ENCODE measurements around the gene GRK4. TPM values are rescaled to one million over a fixed set of nuclear protein-coding genes. Genes with fewer than 3 reads are reported as not detected.

Gene GRK4
- total RNA-seq, 6 donors from 2014 or later, result 3.3 to 10.4 (median 4.7) TPM

GRCh38 chr4:3035674-3036073 is 72.3 kb downstream of the GRK4 start:
- no peak for DNase-seq
- TF ChIP-seq POLR2AphosphoS5 (IDR thresholded peaks at IDR 0.05) (no peak), CTCF (IDR thresholded peaks at IDR 0.05) (no peak), EP300 (IDR thresholded peaks at IDR 0.05) (no peak), POLR2A (IDR thresholded peaks at IDR 0.05) (no peak)
- no peak for ATAC-seq (ENCODE audit: low FRiP score in 2 of 2)
- Histone ChIP-seq H3K4me3 (no peak overlapping the region), H3K36me3 (no peaks in the 10 kb centered on the region), H3K27me3 (no peaks in the 10 kb centered on the region), H3K9me3 (no peaks in the 10 kb centered on the region), H3K4me1 (peaks cover 11 to 24% (median 18%) of the 10 kb centered on the region in 4 donors), H3K27ac (no peak overlapping the region)
- 86 to 97% methylated on average over 6 of the region's 6 CpGs for WGBS, 2 donors

- WGBS, 2 donors, result 85 to 91% methylated on average over 9 to 21 of the region's 21 CpGs
- no peaks in the 10 kb centered on the region for H3K27me3 ChIP-seq
- peak in 1 of 2 donors; percentile 60 for DNase-seq
- no peaks in the 10 kb centered on the region for H3K36me3 ChIP-seq
- no peaks in the 10 kb centered on the region for H3K9me3 ChIP-seq
- H3K27ac ChIP-seq, result no peak overlapping the region
- TF ChIP-seq POLR2AphosphoS5 (IDR thresholded peaks at IDR 0.05) (no peak), EP300 (IDR thresholded peaks at IDR 0.05) (no peak), CTCF (IDR thresholded peaks at IDR 0.05) (no peak), POLR2A (IDR thresholded peaks at IDR 0.05) (no peak)
- ATAC-seq (ENCODE audit: low FRiP score in 2 of 2), result no peak
- peaks cover 17 to 27% (median 23%) of the 10 kb centered on the region in 4 donors for H3K4me1 ChIP-seq
- no peak overlapping the region for H3K4me3 ChIP-seq
Observed at GRCh38 chr4:3036131-3036952, 73.0 kb downstream of the GRK4 start.

GRCh38 chr4:3037957-3038461 is 74.6 kb downstream of the GRK4 start:
- ATAC-seq (ENCODE audit: low FRiP score in 2 of 2) (no peak), DNase-seq (no peak)
- Histone ChIP-seq H3K27ac (no peak overlapping the region), H3K4me3 (peak overlapping the region in 3 of 4 donors; percentile 16 to 30 (median 29)), H3K27me3 (no peaks in the 10 kb centered on the region), H3K9me3 (no peaks in the 10 kb centered on the region), H3K36me3 (no peaks in the 10 kb centered on the region), H3K4me1 (peaks cover 24 to 41% (median 34%) of the 10 kb centered on the region in 4 donors)
- no peak for TF ChIP-seq POLR2A (IDR thresholded peaks at IDR 0.05)
- no peak for TF ChIP-seq EP300 (IDR thresholded peaks at IDR 0.05)
- WGBS, 2 donors, result 14 to 15% methylated on average over 6 of the region's 6 CpGs

- 85 to 90% methylated on average over 8 of the region's 8 CpGs for WGBS, 2 donors
Observed at GRCh38 chr4:3039706-3040366, 76.5 kb downstream of the GRK4 start.

More at GRCh38 chr4:3039706-3040366, 76.5 kb downstream of the GRK4 start:
- Histone ChIP-seq H3K4me3 (no peak overlapping the region), H3K27ac (no peak overlapping the region), H3K27me3 (no peaks in the 10 kb centered on the region), H3K36me3 (no peaks in the 10 kb centered on the region), H3K9me3 (no peaks in the 10 kb centered on the region), H3K4me1 (peaks cover 24 to 41% (median 34%) of the 10 kb centered on the region in 4 donors)
- DNase-seq (no peak), ATAC-seq (ENCODE audit: low FRiP score in 2 of 2) (no peak)
- TF ChIP-seq EP300 (IDR thresholded peaks at IDR 0.05) (no peak), POLR2A (IDR thresholded peaks at IDR 0.05) (no peak), CTCF (IDR thresholded peaks at IDR 0.05) (no peak), POLR2AphosphoS5 (IDR thresholded peaks at IDR 0.05) (no peak)

Measured in upper lobe of left lung (tissue), 6 donors.